H1 (cell line): Measurements from ENCODE around the gene LAMTOR5. TPM values are rescaled to one million over a fixed set of nuclear protein-coding genes. Genes with fewer than 3 reads are reported as not detected.

Source experiments
- CTCF ChIA-PET: fragments of 300-600 bp; sonication (Branson Sonifier 250); formaldehyde crosslinking; loops from one replicate; lab custom pipeline; 2021; ENCODE audit not compliant: partially characterized antibody; lab: Charles Lee
- POLR2A ChIA-PET: fragments of 300-600 bp; sonication (Branson Sonifier 250); formaldehyde crosslinking; loops from one replicate; lab custom pipeline; 2021; ENCODE audit warnings: inconsistent platforms; ENCODE audit not compliant: partially characterized antibody; lab: Charles Lee
- DNase-seq, 2 experiments: peaks; one replicate each; pipeline versions ENCODE4 v3.0.0 to v3.0.0-alpha.2; 2010 to 2022; ENCODE audit warnings: low spot score in 2 of 2, low read depth in 1 of 2, mixed read lengths in 1 of 2
- FAIRE-seq: peaks from 2 replicates; lab custom pipeline; 2011; peaks lifted over from hg19 to GRCh38; lab: Jason Lieb, UNC
- H2AFZ ChIP-seq: 2 replicates; pipeline ENCODE4 v1.8.1; 2012; ENCODE audit warnings: low read length, inconsistent platforms
- H2AK5ac ChIP-seq: 2 replicates; pipeline ENCODE4 v1.6.1; 2013; ENCODE audit warnings: low read depth, low read length
- H2BK120ac ChIP-seq: replicated peaks from 2 replicates; pipeline ENCODE3; 2013; ENCODE audit warnings: low read depth, low read length, inconsistent platforms
- H2BK12ac ChIP-seq: 2 replicates; pipeline ENCODE4 v1.6.1; 2013; ENCODE audit warnings: low read depth, low read length
- H2BK15ac ChIP-seq: 2 replicates; pipeline ENCODE4 v1.6.1; 2013; ENCODE audit warnings: low read length
- H2BK20ac ChIP-seq: 2 replicates; pipeline ENCODE4 v1.6.1; 2013; ENCODE audit warnings: low read length
- H2BK5ac ChIP-seq: 2 replicates; pipeline ENCODE4 v1.6.1; 2013; ENCODE audit warnings: low read depth, low read length
- H3K14ac ChIP-seq: 2 replicates; pipeline ENCODE4 v1.6.1; 2013; ENCODE audit warnings: inconsistent platforms; ENCODE audit not compliant: insufficient read length
- H3K18ac ChIP-seq: 2 replicates; pipeline ENCODE4 v1.6.1; 2013; ENCODE audit warnings: low read length; ENCODE audit errors: extremely low read depth
- H3K23ac ChIP-seq: 2 replicates; pipeline ENCODE4 v1.6.1; 2013; ENCODE audit warnings: inconsistent platforms; ENCODE audit not compliant: insufficient read length
- H3K23me2 ChIP-seq: 2 replicates; pipeline ENCODE4 v1.6.1; 2013; ENCODE audit warnings: low read depth, low read length
- H3K27ac ChIP-seq: 2 replicates; pipeline ENCODE4 v1.6.1; 2011; ENCODE audit warnings: low read depth, low read length, inconsistent platforms
- H3K27me3 ChIP-seq, 4 experiments: replicated peaks in 1 of 4; 1 replicate in 1 of 4; 2 replicates in 3 of 4; pipeline versions ENCODE4 v1.6.1 to v1.8.1; 2011 to 2013; ENCODE audit warnings: low read length in 3 of 4, mild to moderate bottlenecking in 3 of 4, inconsistent platforms in 2 of 4, mixed read lengths in 2 of 4, moderate library complexity in 1 of 4; ENCODE audit not compliant: control insufficient read depth in 3 of 4, insufficient read depth in 3 of 4; ENCODE audit errors: extremely low read depth in 1 of 4
- H3K36me3 ChIP-seq, 4 experiments: 2 replicates each; pipeline versions ENCODE4 v1.6.1 to v1.8.1; 2011 to 2013; ENCODE audit warnings: mild to moderate bottlenecking in 4 of 4, low read length in 3 of 4, moderate library complexity in 2 of 4, control low read depth in 1 of 4, inconsistent platforms in 1 of 4; ENCODE audit not compliant: insufficient read depth in 4 of 4, control insufficient read depth in 2 of 4
- H3K4ac ChIP-seq: replicated peaks from 2 replicates; pipeline ENCODE3; 2013; ENCODE audit warnings: low read length, low read depth, mixed read lengths, inconsistent platforms; ENCODE audit not compliant: insufficient read length
- H3K4me1 ChIP-seq, 4 experiments: replicated peaks in 1 of 4; 1 replicate in 1 of 4; 2 replicates in 3 of 4; pipeline versions ENCODE4 v1.6.1 to v1.8.1; 2011 to 2013; ENCODE audit warnings: low read length in 3 of 4, inconsistent platforms in 2 of 4, mixed read lengths in 1 of 4; ENCODE audit not compliant: insufficient read depth in 4 of 4, control insufficient read depth in 3 of 4
- H3K4me2 ChIP-seq, 2 experiments: 2 replicates each; pipeline versions ENCODE4 v1.6.1 to v1.8.1; 2011 to 2013; ENCODE audit warnings: low read depth in 2 of 2, low read length in 2 of 2, control low read depth in 1 of 2, inconsistent platforms in 1 of 2, mild to moderate bottlenecking in 1 of 2; ENCODE audit not compliant: insufficient read depth in 1 of 2
- H3K4me3 ChIP-seq, 4 experiments: fragments of 200-600, 300-600 bp in 1 of 4; sonication (generic), shearing (Covaris generic), sonication (Bioruptor Twin) in 1 of 4; 2 replicates each; pipeline versions ENCODE4 v1.5.1 to v1.8.1; 2011 to 2016; ENCODE audit warnings: low read length in 4 of 4, low read depth in 3 of 4, control low read depth in 2 of 4, inconsistent platforms in 2 of 4, mild to moderate bottlenecking in 2 of 4, mixed read lengths in 1 of 4, moderate library complexity in 1 of 4; ENCODE audit not compliant: insufficient read depth in 2 of 4; ENCODE audit errors: extremely low read depth in 1 of 4
- H3K56ac ChIP-seq: replicated peaks from 2 replicates; pipeline ENCODE3; 2013; ENCODE audit warnings: low read depth, mild to moderate bottlenecking, mixed read lengths, low read length, inconsistent platforms; ENCODE audit not compliant: insufficient read length
- H3K79me1 ChIP-seq: 2 replicates; pipeline ENCODE4 v1.6.1; 2013; ENCODE audit warnings: low read depth, low read length, control low read depth
- H3K79me2 ChIP-seq, 2 experiments: 2 replicates each; pipeline versions ENCODE4 v1.6.1 to v1.8.1; 2012 to 2013; ENCODE audit warnings: low read length in 2 of 2, mild to moderate bottlenecking in 2 of 2, inconsistent platforms in 1 of 2; ENCODE audit not compliant: insufficient read depth in 2 of 2, control insufficient read depth in 1 of 2
- H3K9ac ChIP-seq, 4 experiments: replicated peaks in 1 of 4; 1 replicate in 1 of 4; 2 replicates in 3 of 4; pipeline versions ENCODE4 v1.6.1 to v1.8.1; 2011 to 2013; ENCODE audit warnings: low read depth in 3 of 4, low read length in 3 of 4, control low read depth in 2 of 4, mild to moderate bottlenecking in 2 of 4, moderate library complexity in 2 of 4, inconsistent platforms in 1 of 4; ENCODE audit errors: extremely low read depth in 1 of 4
- H3K9me3 ChIP-seq, 2 experiments: 2 replicates each; pipeline versions ENCODE4 v1.6.1 to v1.8.1; 2012 to 2013; ENCODE audit warnings: mild to moderate bottlenecking in 2 of 2, moderate library complexity in 2 of 2, control low read depth in 1 of 2, inconsistent platforms in 1 of 2, low read depth in 1 of 2, low read length in 1 of 2, mixed read lengths in 1 of 2; ENCODE audit not compliant: insufficient read depth in 2 of 2
- H4K20me1 ChIP-seq, 2 experiments: replicated peaks in 1 of 2; 2 replicates each; pipeline versions ENCODE3 to v1.8.1; 2011 to 2013; ENCODE audit warnings: inconsistent platforms in 2 of 2, low read length in 2 of 2, mild to moderate bottlenecking in 1 of 2; ENCODE audit not compliant: insufficient read depth in 2 of 2, control insufficient read depth in 1 of 2
- H4K5ac ChIP-seq: 2 replicates; pipeline ENCODE4 v1.6.1; 2013; ENCODE audit warnings: low read length, low read depth, mixed read lengths, inconsistent platforms; ENCODE audit not compliant: insufficient read length
- H4K8ac ChIP-seq: 2 replicates; pipeline ENCODE4 v1.8.0; 2013; ENCODE audit warnings: mild to moderate bottlenecking, moderate library complexity, low read length, inconsistent platforms; ENCODE audit not compliant: insufficient read depth; ENCODE audit errors: extremely low read depth
- H4K91ac ChIP-seq: replicated peaks from 2 replicates; pipeline ENCODE3; 2013; ENCODE audit warnings: low read length, mixed read lengths, inconsistent platforms; ENCODE audit not compliant: insufficient read length
- KDM4A ChIP-seq: IDR thresholded peaks from one replicate; pipeline ENCODE4 v1.7.1; 2012; ENCODE audit warnings: low read depth, mild to moderate bottlenecking, moderate library complexity, low read length, inconsistent platforms; ENCODE audit not compliant: severe bottlenecking
- KDM5A ChIP-seq: fragments of 200-600 bp; IDR thresholded peaks from 2 replicates; pipeline ENCODE4 v1.7.1; 2012; ENCODE audit warnings: mild to moderate bottlenecking, low read length, inconsistent platforms, mixed read lengths
- NANOG ChIP-seq: IDR thresholded peaks from 2 replicates; pipeline ENCODE4 v1.6.1; 2011; ENCODE audit warnings: low read length, low read depth, mild to moderate bottlenecking, inconsistent platforms; ENCODE audit not compliant: insufficient read depth, poor library complexity, severe bottlenecking
- POLR2AphosphoS5 ChIP-seq: IDR thresholded peaks from 2 replicates; pipeline ENCODE4 v1.6.1; 2011; ENCODE audit warnings: low read depth, low read length
- SIN3A ChIP-seq, 2 experiments: IDR thresholded peaks in 1 of 2; conservative IDR thresholded peaks in 1 of 2; 2 replicates each; pipeline ENCODE4 v1.6.1; 2011 to 2012; ENCODE audit warnings: low read length in 2 of 2, improper control_type of control experiment in 1 of 2, low read depth in 1 of 2, mild to moderate bottlenecking in 1 of 2
- SP4 ChIP-seq: IDR thresholded peaks from 2 replicates; pipeline ENCODE4 v1.6.1; 2012; ENCODE audit warnings: low read length, inconsistent platforms
- SUZ12 ChIP-seq: fragments of 200-600 bp; sonication (generic); IDR thresholded peaks from 2 replicates; pipeline ENCODE4 v1.6.1; 2012; ENCODE audit warnings: mild to moderate bottlenecking, inconsistent platforms, low read length, moderate library complexity, mixed read lengths
- TBP ChIP-seq: IDR thresholded peaks from 2 replicates; pipeline ENCODE4 v1.6.1; 2011; ENCODE audit warnings: low read depth, low read length, improper control_type of control experiment
- WGBS, 2 experiments: shearing (Covaris generic) in 1 of 2; methylation state at CpG; one replicate each; pipeline versions ENCODE4 v1.1.6 to v1.1.7; 2013 to 2015; ENCODE audit warnings: low lambda C conversion rate in 2 of 2, mixed read lengths in 2 of 2, inconsistent platforms in 1 of 2, low coverage in 1 of 2, missing lambda C conversion rate in 1 of 2; ENCODE audit not compliant: insufficient replicate concordance in 2 of 2, insufficient coverage in 1 of 2, insufficient read length in 1 of 2; ENCODE audit errors: extremely low coverage in 1 of 2, missing lambda C conversion rate in 1 of 2; 5-methylcytosine and 5-hydroxymethylcytosine counted together
- polyA plus RNA-seq, 7 experiments: library from polyadenylated mRNA; depleted of rRNA in 3 of 7; stranded (reverse) in 5 of 7; unstranded in 2 of 7; fragments of >200 nt in 5 of 7; fragments of 200-250 nt in 2 of 7; gene quantifications; 1 replicate in 5 of 7; 2 replicates in 1 of 7; 4 replicates in 1 of 7; pipeline versions ENCODE4 v1.2.1 to v1.2.3, GENCODE V29; 2011 to 2013; ENCODE audit warnings: missing spikeins in 2 of 7, mixed read lengths in 2 of 7
- total RNA-seq: library from RNA; stranded (reverse); fragmentation: NEBNext Ultra II Directional; extraction: Animal tissue kit (Norgen Biotek cat#: 25700); gene quantifications from 2 replicates; pipeline ENCODE4 v1.2.1, GENCODE V29; 2021

Gene LAMTOR5
- total and polyA plus RNA-seq, 2 of the 8 experiments (the other 6 are each of a cell fraction or from before 2014, with no cell fraction given): 84.4 to 297 TPM

DNA sequence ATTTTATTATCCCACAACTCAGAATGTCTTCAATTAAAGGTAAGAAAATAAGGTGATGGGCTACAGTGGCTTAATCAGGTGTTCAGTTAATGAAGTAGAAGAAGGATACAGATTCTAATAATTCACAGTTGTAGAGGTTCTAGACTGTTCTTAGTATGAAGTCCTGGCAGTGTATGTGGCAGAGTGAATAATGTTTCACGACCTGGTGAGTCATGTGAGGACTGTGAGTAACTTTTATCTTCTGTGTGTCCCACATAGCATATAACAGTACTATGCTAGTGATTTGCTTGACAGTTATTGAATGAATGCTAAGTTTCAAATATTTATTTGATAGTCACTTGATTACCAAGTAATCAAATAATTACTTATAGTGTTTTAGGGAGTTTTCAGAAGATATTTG lies 36.7 kb downstream of the LAMTOR5 start:
- H2AK5ac ChIP-seq: no peak overlapping the region
- H3K18ac ChIP-seq: no peak overlapping the region
- H3K4me3 ChIP-seq: no peak overlapping the region
- WGBS, 2 experiments: 96% methylated on average over 1 of the region's 1 CpG; no CpG with 5 or more reads in 1 of the 2 experiments
- no peak overlapping the region for H2BK120ac ChIP-seq
- no peak overlapping the region for H3K4ac ChIP-seq
- H3K9ac ChIP-seq: no peak overlapping the region
- H3K23ac ChIP-seq: no peak overlapping the region
- no peak overlapping the region for H4K8ac ChIP-seq
- H2BK20ac ChIP-seq: no peak overlapping the region
- peaks cover 0 to 16% of the 10 kb centered on the region in 2 experiments; a peak in 2 of 4 replicates for H3K79me2 ChIP-seq
- H3K9me3 ChIP-seq: no peaks in the 10 kb centered on the region
- H3K56ac ChIP-seq: no peak overlapping the region
- H3K4me1 ChIP-seq: no peaks in the 10 kb centered on the region
- H3K36me3 ChIP-seq: peaks cover 5 to 36% (median 7%) of the 10 kb centered on the region in 4 experiments; a peak in 7 of 8 replicates
- H4K20me1 ChIP-seq: peaks cover 2% of the 10 kb centered on the region in 2 experiments
- H4K5ac ChIP-seq: no peak overlapping the region
- no peaks in the 10 kb centered on the region for H3K27me3 ChIP-seq
- H3K14ac ChIP-seq: no peak overlapping the region
- DNase-seq (no peak), FAIRE-seq (no peak)
- no peak overlapping the region for H2AFZ ChIP-seq
- no peak overlapping the region for H2BK15ac ChIP-seq
- H3K4me2 ChIP-seq: no peak overlapping the region
- H2BK12ac ChIP-seq: no peak overlapping the region
- no peak overlapping the region for H3K27ac ChIP-seq
- POLR2A ChIA-PET: interaction anchor here (1.6 to 4.3 kb wide), 4 partner anchors 8 to 30 kb away, joined by 4 to 14 read pairs (median 9); no protein-coding TSS in a partner anchor
- no peaks in the 10 kb centered on the region; the same call in 1 of the 2 replicates for H3K79me1 ChIP-seq
- H3K23me2 ChIP-seq: no peaks in the 10 kb centered on the region
- H4K91ac ChIP-seq: no peak overlapping the region
- H2BK5ac ChIP-seq: no peak overlapping the region
- CTCF ChIA-PET: interaction anchor here (0.6 to 1.6 kb wide), 4 partner anchors 58 to 168 kb away, joined by 3 to 5 read pairs (median 4); no protein-coding TSS in a partner anchor
- TF ChIP-seq KDM4A (no peak), SUZ12 (no peak), KDM5A (no peak), TBP (no peak), POLR2AphosphoS5 (no peak), SIN3A (conservative IDR thresholded peaks at IDR 0.05 in 1 of 2, IDR thresholded peaks at IDR 0.05 in 1 of 2; ENCODE audit: low read depth in 1 of 2, low read length in 2 of 2) (no peak), NANOG (no peak), SP4 (no peak)
